HG03135 (cell line): ENCODE measurements around the gene NPB.
A peak's percentile ranks its signal among the peaks of the same experiment; 100 is the strongest.

Experiments used
- ATAC-seq: cut with Tn5 transposase; IDR thresholded peaks from one replicate; pipeline ENCODE4 v1.9.1; 2021; ENCODE audit warnings: mild to moderate bottlenecking, moderate library complexity; ENCODE audit not compliant: unreplicated experiment

NPB gene

GRCh38 chr17:81869221-81870130, 32.6 kb upstream of the NPB start:
- ATAC-seq = no peak

DNA sequence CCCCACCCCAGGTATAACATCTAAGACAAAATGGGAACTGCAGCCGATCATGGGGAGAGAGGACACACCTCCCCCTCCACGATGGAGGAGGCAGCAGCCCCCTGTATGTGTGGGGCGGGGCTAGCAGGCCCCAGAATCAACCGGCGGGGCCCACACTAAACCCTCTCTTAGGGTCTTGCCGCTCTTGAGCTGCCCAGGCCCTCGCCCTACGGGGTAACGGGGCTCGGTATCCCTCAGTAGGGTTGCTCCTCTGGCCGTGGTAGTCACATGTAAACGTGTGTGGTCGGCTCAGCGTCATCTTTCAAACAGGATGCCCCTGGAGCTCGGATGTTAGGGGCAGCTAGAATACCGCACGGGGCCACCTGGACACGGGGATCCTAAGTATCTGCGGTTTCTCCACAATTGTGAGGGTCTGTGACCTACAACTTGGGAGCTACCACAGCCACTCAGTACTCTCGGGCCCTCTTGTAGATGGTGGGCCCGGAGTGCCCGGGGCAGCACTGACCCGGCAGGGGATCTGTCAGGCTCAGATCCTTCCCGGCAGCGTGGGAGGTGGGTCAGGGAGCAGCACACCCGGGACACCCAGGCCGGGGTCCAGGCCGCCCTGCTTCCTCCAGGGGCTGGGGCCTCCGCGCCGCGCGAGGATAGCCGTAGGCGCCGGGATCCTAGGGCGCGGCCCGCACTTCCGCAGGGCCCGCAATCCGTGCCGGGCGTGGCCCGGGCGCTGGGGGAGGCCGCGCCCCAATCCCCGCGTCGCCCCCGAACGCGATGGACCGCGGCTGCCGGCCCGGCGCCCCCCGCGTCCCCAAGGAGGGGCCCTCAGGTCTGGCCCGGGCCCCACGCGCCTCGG, 31.7 kb upstream of the NPB start:
- peak; percentile 18 for ATAC-seq

DNA sequence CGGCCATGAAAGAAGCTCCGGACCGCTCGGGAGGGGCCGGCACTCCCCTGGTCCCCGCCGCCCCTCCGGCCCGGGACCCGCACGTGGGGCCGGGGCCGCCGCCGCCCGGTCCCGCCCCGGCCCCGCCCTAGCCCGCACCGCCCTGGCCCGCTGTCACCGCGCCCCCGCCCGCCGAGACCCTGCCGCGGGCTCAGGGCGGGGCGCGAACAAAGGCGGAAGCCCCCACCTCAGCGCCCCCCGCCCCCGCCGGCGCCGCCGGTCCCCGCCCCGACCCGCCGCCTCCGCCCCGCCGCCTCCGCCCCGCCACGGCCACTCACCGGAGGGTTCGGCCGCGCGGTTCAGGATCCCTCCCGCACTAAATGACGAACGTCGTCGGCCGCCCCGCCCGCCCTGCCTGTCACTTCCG, 31.1 kb upstream of the NPB start, which contains the start of gene ARHGDIA:
TSS of gene ARHGDIA (minus strand) at position 357 of the 406 bp plus-strand sequence. CDS start 1,407 bp downstream, outside the sequence.
- ATAC-seq = peak; percentile 15

- ATAC-seq = peak; percentile 48
Measured at GRCh38 chr17:81871387-81872230, 30.4 kb upstream of the NPB start.

GRCh38 chr17:81877569-81877968, 24.5 kb upstream of the NPB start:
- no peak for ATAC-seq

- no peak for ATAC-seq
Measured at GRCh38 chr17:81878294-81878693, 23.7 kb upstream of the NPB start.

- ATAC-seq = no peak
Measured at GRCh38 chr17:81879121-81879520, 22.9 kb upstream of the NPB start.

DNA sequence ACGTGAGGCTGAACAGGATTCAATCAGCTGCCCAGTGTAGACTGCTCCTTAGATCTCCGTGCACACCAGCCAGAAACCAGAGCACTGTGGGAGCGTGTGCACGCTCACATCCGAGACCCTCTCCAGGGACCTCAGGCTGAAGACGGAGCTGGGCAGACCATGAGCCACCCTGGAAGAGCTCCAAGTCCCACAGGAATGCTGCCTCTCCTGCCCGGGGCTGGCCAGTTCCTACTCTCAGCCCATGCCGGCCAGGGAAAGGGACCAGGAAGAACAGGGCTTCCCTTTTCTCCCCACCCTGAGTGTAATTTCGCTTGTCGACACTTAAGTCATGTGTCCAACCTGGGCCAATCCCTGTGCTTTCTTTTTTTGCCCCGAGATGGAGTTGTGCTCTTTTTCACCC, 17.5 kb upstream of the NPB start:
- ATAC-seq = no peak

DNA sequence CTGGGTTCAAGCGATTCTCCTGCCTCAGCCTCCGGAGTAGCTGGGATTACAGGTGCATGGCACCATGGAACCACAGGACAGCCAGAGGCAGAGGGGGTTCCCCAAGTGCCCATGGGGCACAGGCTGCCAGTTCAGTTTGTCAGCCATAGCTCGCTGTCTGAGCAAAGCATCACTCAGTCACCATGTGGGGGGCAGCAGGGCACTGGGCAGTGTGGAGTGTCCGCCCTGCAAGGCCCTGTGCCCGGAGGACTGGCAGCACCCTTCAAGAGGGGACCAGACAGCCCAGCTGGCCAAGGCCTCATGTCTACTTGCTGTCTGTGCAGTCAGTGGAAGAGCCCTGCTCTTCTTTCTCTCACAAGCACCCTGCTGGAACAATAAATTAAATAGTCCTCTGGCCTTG, 17.1 kb upstream of the NPB start:
- ATAC-seq = no peak

- ATAC-seq = no peak
Measured at GRCh38 chr17:81885454-81885853, 16.6 kb upstream of the NPB start.

DNA sequence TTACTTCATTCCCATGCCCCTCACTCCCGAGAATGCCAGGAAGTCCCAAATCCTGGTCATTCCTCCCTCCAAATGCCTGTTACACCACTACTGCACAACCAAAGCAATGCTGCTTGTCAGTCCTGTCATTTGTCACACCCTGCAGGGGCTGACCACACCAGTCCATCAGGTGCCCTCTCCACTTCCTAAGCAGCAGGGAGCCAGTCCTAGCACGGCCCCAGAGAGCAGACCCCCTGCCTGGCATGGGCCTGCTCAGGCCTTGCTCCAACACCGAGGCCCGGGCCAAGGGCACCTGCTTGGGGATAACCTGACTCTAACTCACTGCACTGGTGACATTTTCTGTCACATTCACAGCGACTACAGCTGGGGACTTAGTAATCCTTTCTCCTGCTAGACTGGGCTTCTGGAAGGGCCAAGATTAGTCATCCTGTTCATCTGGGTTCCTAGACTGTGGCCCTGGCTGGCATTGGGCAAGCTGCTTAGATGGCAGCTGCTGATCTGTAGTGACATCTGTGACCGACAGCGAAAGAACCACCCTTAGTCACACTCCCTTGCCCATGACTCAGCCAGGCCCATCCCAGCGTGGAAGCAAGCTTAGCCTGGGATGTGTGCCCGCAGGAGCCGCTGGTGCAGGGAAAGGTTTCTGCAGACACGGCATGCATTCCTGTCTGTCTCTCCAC, 16.0 kb upstream of the NPB start:
- no peak for ATAC-seq

DNA sequence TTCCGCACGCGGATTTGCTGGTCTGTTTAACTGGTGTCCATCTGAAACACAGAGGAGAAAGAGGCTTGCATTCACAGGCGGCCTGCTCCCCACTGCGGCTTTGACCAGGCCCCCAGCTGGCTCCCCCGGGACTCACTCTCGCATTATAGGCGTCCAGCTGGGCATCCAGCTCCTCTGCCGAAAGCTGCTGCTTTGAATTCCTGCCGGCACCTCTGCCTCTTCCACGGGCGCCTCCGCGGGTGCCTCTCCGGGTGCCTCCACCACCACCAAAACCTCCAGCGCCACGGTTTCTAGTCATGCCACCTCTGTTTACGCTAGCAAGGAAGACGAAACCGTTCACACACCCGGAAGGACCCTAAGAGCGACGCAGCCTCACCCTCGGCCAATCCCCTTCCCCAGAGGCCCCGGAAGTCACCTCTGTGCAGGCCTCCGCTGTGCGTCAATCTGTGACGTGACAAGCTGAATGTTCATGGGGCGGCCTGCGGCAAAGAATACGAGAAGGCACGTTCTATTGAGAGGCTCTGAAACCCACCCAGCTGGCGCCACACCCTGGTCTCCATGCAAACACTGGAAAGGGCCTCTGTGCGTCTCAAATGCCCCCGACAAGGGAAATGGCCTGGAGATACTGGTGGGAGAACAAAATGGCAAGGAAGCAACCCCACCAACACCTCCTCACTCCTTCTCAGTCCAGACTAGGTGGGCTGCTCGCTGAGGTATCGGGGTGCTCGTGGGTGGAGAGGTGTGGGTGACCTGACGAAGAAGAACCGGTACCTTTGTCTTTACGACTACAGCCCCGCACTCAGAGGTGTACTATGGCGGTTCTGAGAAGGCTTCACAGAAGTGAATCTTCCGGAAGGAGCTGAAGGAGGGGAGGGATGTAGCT, 13.7 kb upstream of the NPB start:
- ATAC-seq = no peak

- ATAC-seq = no peak
Measured at GRCh38 chr17:81888988-81889595, 12.9 kb upstream of the NPB start.

DNA sequence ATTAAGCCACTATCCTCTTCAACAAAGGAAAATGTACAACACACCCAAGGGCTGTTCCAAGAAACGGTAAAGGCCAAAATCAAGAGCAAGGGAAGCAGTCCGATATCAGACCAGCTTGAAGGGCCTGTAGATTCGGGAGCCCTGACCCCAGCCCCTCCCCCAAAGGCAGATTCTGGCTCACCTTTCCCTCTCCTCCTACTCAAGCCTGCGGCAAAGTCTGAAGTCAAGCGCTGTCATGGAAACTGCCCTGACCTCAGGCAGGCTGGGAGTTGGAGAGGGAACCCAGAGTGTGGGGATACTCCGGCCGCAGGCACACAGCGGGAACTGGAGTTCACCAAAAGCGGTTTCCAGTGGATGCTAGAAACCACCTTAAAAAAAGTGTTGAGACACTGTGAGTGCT, 12.4 kb upstream of the NPB start:
- ATAC-seq = no peak

- ATAC-seq = no peak
Measured at GRCh38 chr17:81890447-81891302, 11.4 kb upstream of the NPB start.

- no peak for ATAC-seq
Measured at GRCh38 chr17:81891303-81891552, 10.8 kb upstream of the NPB start.

DNA sequence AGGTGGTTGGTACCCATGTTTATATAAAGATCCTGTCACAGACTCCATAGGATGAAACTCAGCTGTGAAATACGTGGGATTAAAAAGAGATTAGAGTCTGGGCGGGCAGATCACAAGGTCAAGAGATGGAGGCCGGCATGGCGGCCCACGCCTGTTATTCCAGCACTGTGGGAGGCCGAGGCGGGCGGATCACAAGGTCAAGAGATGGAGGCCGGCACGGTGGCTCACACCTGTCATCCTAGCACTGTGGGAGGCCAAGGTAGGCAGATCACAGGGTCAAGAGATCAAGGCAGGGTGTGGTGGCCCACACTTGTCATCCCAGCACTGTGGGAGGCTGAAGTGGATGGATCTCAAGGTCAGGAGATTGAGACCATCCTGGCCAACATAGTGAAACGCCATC, 6.6 kb upstream of the NPB start:
- ATAC-seq = no peak
